ENCODE measurements around the gene CPVL.
A peak's percentile ranks its signal among the peaks of the same experiment; 100 is the strongest.

CPVL gene

GRCh38 chr7:29090836-29091601, 55.3 kb downstream of the CPVL start:
- no peak for DNase-seq (ENCODE audit: low spot score)

GRCh38 chr7:29090151-29090805, 56.1 kb downstream of the CPVL start:
- no peak for DNase-seq (ENCODE audit: low spot score)

- DNase-seq (ENCODE audit: low spot score) = no peak
Measured at GRCh38 chr7:29087840-29088170, 58.5 kb downstream of the CPVL start.

- no peak for DNase-seq (ENCODE audit: low spot score)
Measured at GRCh38 chr7:29086545-29086944, 59.8 kb downstream of the CPVL start.

- DNase-seq (ENCODE audit: low spot score) = no peak
Measured at GRCh38 chr7:29084832-29085231, 61.5 kb downstream of the CPVL start.

- no peak for DNase-seq (ENCODE audit: low spot score)
Measured at GRCh38 chr7:29080803-29081202, 65.5 kb downstream of the CPVL start.

- no peak for DNase-seq (ENCODE audit: low spot score)
Measured at GRCh38 chr7:29078311-29079260, 67.8 kb downstream of the CPVL start.

- DNase-seq (ENCODE audit: low spot score) = no peak
Measured at GRCh38 chr7:29077854-29078253, 68.5 kb downstream of the CPVL start.

- no peak for DNase-seq (ENCODE audit: low spot score)
Measured at GRCh38 chr7:29077176-29077575, 69.2 kb downstream of the CPVL start.

GRCh38 chr7:29076631-29077030, 69.7 kb downstream of the CPVL start:
- no peak for DNase-seq (ENCODE audit: low spot score)

GRCh38 chr7:29075606-29076005, 70.7 kb downstream of the CPVL start:
- no peak for DNase-seq (ENCODE audit: low spot score)

GRCh38 chr7:29071203-29071874, 75.0 kb downstream of the CPVL start:
- DNase-seq (ENCODE audit: low spot score) = no peak

GRCh38 chr7:29066641-29067040, 79.7 kb downstream of the CPVL start:
- no peak for DNase-seq (ENCODE audit: low spot score)

- no peak for DNase-seq (ENCODE audit: low spot score)
Measured at GRCh38 chr7:29065181-29065857, 81.0 kb downstream of the CPVL start.

GRCh38 chr7:29063872-29064271, 82.5 kb downstream of the CPVL start:
- no peak for DNase-seq (ENCODE audit: low spot score)

- no peak for DNase-seq (ENCODE audit: low spot score)
Measured at GRCh38 chr7:29063236-29063635, 83.1 kb downstream of the CPVL start.

- no peak for DNase-seq (ENCODE audit: low spot score)
Measured at GRCh38 chr7:29053105-29053872, 93.0 kb downstream of the CPVL start.

GRCh38 chr7:29046978-29047377, 99.4 kb downstream of the CPVL start:
- DNase-seq (ENCODE audit: low spot score) = no peak

- DNase-seq (ENCODE audit: low spot score) = peak; percentile 17
Measured at GRCh38 chr7:29045258-29046086, 100.9 kb downstream of the CPVL start.

GRCh38 chr7:29044554-29044953, 101.8 kb downstream of the CPVL start:
- no peak for DNase-seq (ENCODE audit: low spot score)
